Coronary artery (tissue), 2 donors: ENCODE results near the gene DOC2A.
"Not testable (repeated sequence)": the region's sequence is repeated elsewhere in the genome, so short reads cannot be mapped to it uniquely, and the experiment has no call there.

Experiments
- DNase-seq: peaks from one replicate; pipeline ENCODE4 v3.0.0-alpha.2; 2017; ENCODE audit warnings: low spot score
- H3K27ac ChIP-seq, 2 donors: fragments of 200-600 bp; sonication (generic); one replicate each; pipeline ENCODE4 v1.5.1; 2016 to 2019
- H3K4me3 ChIP-seq: fragments of 200-600 bp; sonication (generic); 2 replicates; pipeline ENCODE4 v1.5.1; 2016; ENCODE audit warnings: mild to moderate bottlenecking, moderate library complexity
- TF ChIP-seq, protein P1 (sequence below): fragments of 200-600 bp; sonication (generic); IDR thresholded peaks from one replicate; pipeline ENCODE4 v1.5.1; 2019; ENCODE audit warnings: antibody characterized with exemption

DOC2A gene

DNA sequence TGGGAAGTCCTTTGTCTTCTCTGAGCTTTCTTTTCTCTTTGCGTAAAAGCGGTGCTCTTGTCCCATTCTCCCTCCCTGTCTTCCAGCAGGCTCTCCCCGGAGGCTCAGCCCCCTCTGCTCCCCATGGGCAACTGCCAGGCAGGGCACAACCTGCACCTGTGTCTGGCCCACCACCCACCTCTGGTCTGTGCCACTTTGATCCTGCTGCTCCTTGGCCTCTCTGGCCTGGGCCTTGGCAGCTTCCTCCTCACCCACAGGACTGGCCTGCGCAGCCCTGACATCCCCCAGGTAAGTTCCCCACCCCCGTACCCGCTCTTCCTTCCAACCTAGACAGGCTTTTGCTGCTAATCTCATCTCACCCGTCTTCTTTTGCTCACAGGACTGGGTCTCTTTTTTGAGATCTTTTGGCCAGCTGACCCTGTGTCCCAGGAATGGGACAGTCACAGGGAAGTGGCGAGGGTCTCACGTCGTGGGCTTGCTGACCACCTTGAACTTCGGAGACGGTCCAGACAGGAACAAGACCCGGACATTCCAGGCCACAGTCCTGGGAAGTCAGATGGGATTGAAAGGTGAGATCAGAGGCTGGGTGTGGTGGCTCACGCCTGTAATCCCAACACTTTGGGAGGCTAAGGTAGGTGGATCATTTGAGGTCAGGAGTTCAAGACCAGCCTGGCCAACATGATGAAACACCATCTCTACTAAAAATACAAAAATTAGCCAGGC, 47.6 kb downstream of the DOC2A start:
- TF ChIP-seq, protein P1, sequence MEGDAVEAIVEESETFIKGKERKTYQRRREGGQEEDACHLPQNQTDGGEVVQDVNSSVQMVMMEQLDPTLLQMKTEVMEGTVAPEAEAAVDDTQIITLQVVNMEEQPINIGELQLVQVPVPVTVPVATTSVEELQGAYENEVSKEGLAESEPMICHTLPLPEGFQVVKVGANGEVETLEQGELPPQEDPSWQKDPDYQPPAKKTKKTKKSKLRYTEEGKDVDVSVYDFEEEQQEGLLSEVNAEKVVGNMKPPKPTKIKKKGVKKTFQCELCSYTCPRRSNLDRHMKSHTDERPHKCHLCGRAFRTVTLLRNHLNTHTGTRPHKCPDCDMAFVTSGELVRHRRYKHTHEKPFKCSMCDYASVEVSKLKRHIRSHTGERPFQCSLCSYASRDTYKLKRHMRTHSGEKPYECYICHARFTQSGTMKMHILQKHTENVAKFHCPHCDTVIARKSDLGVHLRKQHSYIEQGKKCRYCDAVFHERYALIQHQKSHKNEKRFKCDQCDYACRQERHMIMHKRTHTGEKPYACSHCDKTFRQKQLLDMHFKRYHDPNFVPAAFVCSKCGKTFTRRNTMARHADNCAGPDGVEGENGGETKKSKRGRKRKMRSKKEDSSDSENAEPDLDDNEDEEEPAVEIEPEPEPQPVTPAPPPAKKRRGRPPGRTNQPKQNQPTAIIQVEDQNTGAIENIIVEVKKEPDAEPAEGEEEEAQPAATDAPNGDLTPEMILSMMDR, result no peak
- no peak for DNase-seq
- Histone ChIP-seq H3K27ac (peak overlapping the region; percentile 93 to 95), H3K4me3 (peak overlapping the region; percentile 78)

GRCh38 chr16:29962344-29962994, 48.4 kb downstream of the DOC2A start:
- H3K27ac ChIP-seq, result peak overlapping the region; percentile 93 to 95
- TF ChIP-seq, protein P1, result no peak
- no peak for DNase-seq
- H3K4me3 ChIP-seq, result peak overlapping the region; percentile 78

DNA sequence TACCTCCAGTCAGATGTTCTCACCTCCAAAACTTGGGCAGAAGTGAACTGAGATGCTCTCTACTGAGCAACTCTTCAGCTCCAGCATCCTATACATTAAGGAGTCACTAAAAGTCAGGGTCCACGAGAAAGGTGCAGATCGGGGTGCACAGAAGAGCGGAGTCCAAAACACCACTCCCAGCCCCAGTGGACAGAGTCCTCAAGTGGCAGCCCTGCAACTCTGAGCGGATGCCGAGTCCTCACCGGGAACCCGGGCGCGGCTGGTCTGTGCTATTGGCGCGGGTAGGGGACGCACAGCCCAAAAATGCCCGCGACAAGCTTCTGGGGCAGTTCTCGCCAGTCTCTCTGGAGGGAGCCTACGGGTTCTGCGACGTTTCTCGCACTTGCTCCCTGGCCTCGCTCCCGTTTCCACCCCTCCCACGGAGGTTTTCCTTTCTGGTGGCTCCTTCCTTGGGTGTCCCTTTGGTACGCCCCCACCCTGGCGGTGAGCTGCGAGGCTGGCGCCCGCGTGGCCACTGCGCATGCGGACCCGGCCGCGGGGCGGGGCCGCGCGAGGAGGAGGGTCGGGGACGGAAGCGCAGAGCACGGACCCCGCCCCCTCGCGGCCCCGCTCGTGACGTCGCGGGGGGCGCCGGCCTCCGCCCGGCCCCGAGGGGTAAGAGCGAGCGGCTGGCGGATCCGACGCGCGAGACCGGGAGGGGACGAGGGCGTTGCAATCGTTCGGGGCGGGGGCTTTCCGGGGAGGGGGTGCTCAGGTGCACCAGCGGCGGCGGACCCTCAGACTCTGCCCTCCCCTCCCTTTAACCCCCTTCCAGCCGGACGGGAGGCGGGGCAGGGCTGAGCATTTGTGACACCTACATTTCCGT, 49.1 kb downstream of the DOC2A start, which contains the start of gene TMEM219:
Gene TMEM219 (plus strand): TSS at position 601 of the 865 bp plus-strand sequence. CDS start 1,065 bp downstream, outside the sequence.
- TF ChIP-seq, protein P1, result peak; percentile 24
- Histone ChIP-seq H3K4me3 (peak within 1 kb of the TSS; percentile 78), H3K27ac (peak within 1 kb of the TSS; percentile 93 to 95)
- DNase-seq, result peak; percentile 93

DNA sequence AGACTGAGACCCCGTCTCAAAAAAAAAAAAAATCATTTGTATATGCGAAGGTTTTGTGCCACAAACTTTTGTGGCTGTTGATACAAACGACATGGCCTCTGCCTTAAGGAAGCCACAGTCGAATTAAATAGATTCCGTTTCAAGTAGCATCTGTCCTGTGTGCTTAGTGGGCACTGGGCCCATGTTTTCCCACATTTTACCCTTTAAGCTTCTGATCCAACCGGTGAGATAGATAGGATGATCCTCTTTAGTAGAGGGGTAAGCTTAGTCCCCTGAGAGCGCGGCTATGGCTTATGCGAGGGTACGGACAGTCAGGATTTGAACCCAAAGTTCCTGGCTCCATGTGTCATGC, 49.7 kb downstream of the DOC2A start:
- TF ChIP-seq, protein P1, result no peak
- no peak for DNase-seq
- Histone ChIP-seq H3K27ac (peak overlapping the region; percentile 93 to 95), H3K4me3 (peak overlapping the region; percentile 78)

- H3K27ac ChIP-seq, H3K4me3 ChIP-seq, DNase-seq: not testable (repeated sequence)
Measured at GRCh38 chr16:29959821-29960220, 51.0 kb downstream of the DOC2A start.

DNA sequence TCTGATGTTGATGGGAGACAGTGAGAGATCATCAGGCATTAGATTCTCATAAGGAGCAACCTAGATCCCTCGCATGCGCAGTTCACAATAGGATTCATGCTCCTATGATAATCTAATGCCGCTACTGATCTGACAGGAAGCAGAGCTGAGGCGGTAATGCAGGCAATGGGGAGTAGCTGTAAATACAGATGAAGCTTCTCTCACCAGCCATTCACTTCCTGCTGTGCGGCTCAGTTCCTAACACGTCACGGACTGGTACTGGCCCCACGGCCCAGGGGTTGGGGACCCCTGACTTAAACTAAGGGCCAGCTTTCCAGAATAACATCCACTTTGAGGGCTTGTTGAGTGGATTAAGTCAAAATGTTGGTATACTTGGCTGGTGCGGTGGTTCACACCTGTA, 51.5 kb downstream of the DOC2A start:
- DNase-seq, result no peak
- H3K4me3 ChIP-seq, result no peak overlapping the region
- no peak overlapping the region for H3K27ac ChIP-seq
- TF ChIP-seq, protein P1, result no peak

- no peak overlapping the region for H3K27ac ChIP-seq
- H3K4me3 ChIP-seq, result no peak overlapping the region
- no peak for DNase-seq
- TF ChIP-seq, protein P1, result no peak
Measured at GRCh38 chr16:29958756-29959155, 52.1 kb downstream of the DOC2A start.
